A549 (cell line): Measurements from ENCODE around the gene RAB3D. TPM values are rescaled to one million over a fixed set of nuclear protein-coding genes. Genes with fewer than 3 reads are reported as not detected.

Experiments
- ATAC-seq, 2 experiments: fragments of 200-7000 bp in 1 of 2; fragments of >200 bp in 1 of 2; cut with Nextera tagmentation in 1 of 2; cut with Tn5 transposase in 1 of 2; 3 replicates each; pipeline versions ENCODE4 v1.8.0 to v1.9.1; 2018 to 2020; ENCODE audit warnings: mild to moderate bottlenecking in 1 of 2, moderate library complexity in 1 of 2
- CTCF ChIA-PET: fragments of 300-600 bp; sonication (Branson Sonifier 250); formaldehyde crosslinking; extraction: SDS; loops from one replicate; lab custom pipeline; 2021; ENCODE audit warnings: antibody characterized with exemption, inconsistent platforms; lab: Yijun Ruan, JAX
- POLR2A ChIA-PET: fragments of 350-600 bp; formaldehyde crosslinking; extraction: SDS; loops from one replicate; lab custom pipeline; 2021; ENCODE audit warnings: antibody characterized with exemption, inconsistent platforms; lab: Yijun Ruan, JAX
- DNase-seq, 2 experiments: peaks; one replicate each; pipeline versions ENCODE4 v3.0.0 to v3.0.0-alpha.2; 2011 to 2016; ENCODE audit warnings: low read depth in 1 of 2, low spot score in 1 of 2
- FAIRE-seq: peaks from 2 replicates; lab custom pipeline; 2011; peaks lifted over from hg19 to GRCh38; lab: Jason Lieb, UNC
- H3K27ac ChIP-seq, 2 experiments: fragments of >200 bp; sonication (Bioruptor Twin); formaldehyde crosslinking; 3 replicates each; pipeline ENCODE4 v1.5.1; 2016 to 2017
- H3K4me1 ChIP-seq: fragments of >200 bp; sonication (Bioruptor Twin); formaldehyde crosslinking; 3 replicates; pipeline ENCODE4 v1.6.1; 2016
- H3K4me2 ChIP-seq: fragments of >200 bp; sonication (Bioruptor Twin); formaldehyde crosslinking; 3 replicates; pipeline ENCODE4 v1.6.1; 2016
- H3K4me3 ChIP-seq: fragments of >200 bp; sonication (Bioruptor Twin); formaldehyde crosslinking; 3 replicates; pipeline ENCODE4 v1.5.1; 2016
- H3K9me3 ChIP-seq: fragments of >200 bp; sonication (Bioruptor Twin); formaldehyde crosslinking; 3 replicates; pipeline ENCODE4 v1.6.1; 2016
- CBX2 ChIP-seq: fragments of 200-600 bp; sonication (generic); IDR thresholded peaks from 2 replicates; pipeline ENCODE4 v1.6.1; 2016; ENCODE audit warnings: low read depth, mild to moderate bottlenecking, borderline replicate concordance
- CEBPB ChIP-seq, 2 experiments: fragments of >200 bp in 1 of 2; sonication (Bioruptor Twin) in 1 of 2; formaldehyde crosslinking in 1 of 2; IDR thresholded peaks; 2 replicates each; pipeline ENCODE4 v1.6.1; 2012 to 2016
- EP300 ChIP-seq, 2 experiments: fragments of >200 bp; sonication (Bioruptor Twin); formaldehyde crosslinking; IDR thresholded peaks; 2 replicates in 1 of 2; 3 replicates in 1 of 2; pipeline ENCODE4 v1.6.1; 2016 to 2017
- FOXS1 ChIP-seq: fragments of 250-450 bp; sonication (Bioruptor Pico); IDR thresholded peaks from 2 replicates; pipeline ENCODE4 v1.5.0; 2020; ENCODE audit warnings: mild to moderate bottlenecking, moderate library complexity
- GATA3 ChIP-seq: IDR thresholded peaks from 2 replicates; pipeline ENCODE4 v1.6.1; 2012; ENCODE audit warnings: borderline replicate concordance
- HDAC2 ChIP-seq: fragments of 200-600 bp; sonication (generic); IDR thresholded peaks from 2 replicates; pipeline ENCODE4 v1.6.1; 2016
- JUN ChIP-seq, 2 experiments: fragments of >200 bp; sonication (Bioruptor Twin); formaldehyde crosslinking; IDR thresholded peaks; 2 replicates in 1 of 2; 3 replicates in 1 of 2; pipeline ENCODE4 v1.6.1; 2016 to 2017
- KDM1A ChIP-seq: fragments of 200-600 bp; sonication (generic); IDR thresholded peaks from 2 replicates; pipeline ENCODE4 v1.6.1; 2016; ENCODE audit warnings: low read depth, mild to moderate bottlenecking
- KDM5A ChIP-seq: fragments of 200-600 bp; sonication (generic); IDR thresholded peaks from 2 replicates; pipeline ENCODE4 v1.6.1; 2016; ENCODE audit warnings: antibody characterized with exemption, mild to moderate bottlenecking
- MAFK ChIP-seq: fragments of 450-650 bp; IDR thresholded peaks from 2 replicates; pipeline ENCODE4 v1.6.1; 2014; ENCODE audit not compliant: partially characterized antibody
- MYC ChIP-seq: IDR thresholded peaks from 2 replicates; pipeline ENCODE4 v1.6.1; 2012; ENCODE audit warnings: mild to moderate bottlenecking, inconsistent platforms, low read length, improper control_type of control experiment, borderline replicate concordance
- NFE2L2 ChIP-seq: fragments of 150-350 bp; conservative IDR thresholded peaks from 2 replicates; pipeline ENCODE4 v1.6.1; 2014; ENCODE audit warnings: low read length
- NR3C1 ChIP-seq: fragments of >200 bp; sonication (Bioruptor Twin); formaldehyde crosslinking; IDR thresholded peaks from 3 replicates; pipeline ENCODE4 v1.6.1; 2017
- PHF8 ChIP-seq: fragments of 200-600 bp; sonication (generic); IDR thresholded peaks from 2 replicates; pipeline ENCODE4 v1.6.1; 2016; ENCODE audit warnings: low read depth, mild to moderate bottlenecking, antibody characterized with exemption, moderate library complexity, borderline replicate concordance
- POLR2A ChIP-seq: IDR thresholded peaks from 2 replicates; pipeline ENCODE4 v1.6.1; 2012; ENCODE audit warnings: mild to moderate bottlenecking, low read length
- RAD21 ChIP-seq, 2 experiments: fragments of >200 bp in 1 of 2; sonication (Bioruptor Twin) in 1 of 2; formaldehyde crosslinking in 1 of 2; IDR thresholded peaks in 1 of 2; conservative IDR thresholded peaks in 1 of 2; 2 replicates in 1 of 2; 3 replicates in 1 of 2; pipeline ENCODE4 v1.6.1; 2012 to 2018; ENCODE audit warnings: inconsistent platforms in 1 of 2
- RCOR1 ChIP-seq: fragments of 150-350 bp; IDR thresholded peaks from 2 replicates; pipeline ENCODE4 v1.6.1; 2014; ENCODE audit warnings: antibody characterized with exemption, low read length, low read depth
- RFX5 ChIP-seq: fragments of 450-650 bp; IDR thresholded peaks from 2 replicates; pipeline ENCODE4 v1.7.1; 2014; ENCODE audit warnings: antibody characterized with exemption, mild to moderate bottlenecking, moderate library complexity
- SMC3 ChIP-seq: fragments of >200 bp; sonication (Bioruptor Twin); formaldehyde crosslinking; IDR thresholded peaks from 3 replicates; pipeline ENCODE4 v1.6.1; 2018; ENCODE audit warnings: inconsistent platforms
- SREBF2 ChIP-seq: fragments of 450-650 bp; IDR thresholded peaks from 2 replicates; pipeline ENCODE4 v1.6.1; 2014; ENCODE audit warnings: mild to moderate bottlenecking, moderate library complexity
- ZC3H11A ChIP-seq: fragments of 450-650 bp; IDR thresholded peaks from 2 replicates; pipeline ENCODE4 v1.6.1; 2014; ENCODE audit warnings: antibody characterized with exemption, mild to moderate bottlenecking
- ZNF302 ChIP-seq: fragments of 250-450 bp; sonication (Bioruptor Pico); IDR thresholded peaks from 2 replicates; pipeline ENCODE4 v1.9.0; 2021; ENCODE audit warnings: inconsistent platforms, mild to moderate bottlenecking, moderate library complexity
- WGBS: methylation state at CpG from one replicate; pipeline ENCODE4 v1.1.6; 2017; ENCODE audit errors: missing lambda C conversion rate; 5-methylcytosine and 5-hydroxymethylcytosine counted together
- polyA minus RNA-seq: library from RNA; depleted of rRNA, polyadenylated mRNA; stranded (reverse); fragments of >200 nt; gene quantifications from 2 replicates; pipeline ENCODE4 v1.2.3, GENCODE V29; 2011; rRNA and poly(A)+ RNA removed
- polyA plus RNA-seq, 4 experiments: library from polyadenylated mRNA; depleted of rRNA in 3 of 4; stranded (reverse); fragments of >200 nt; fragmentation: RNase III in 1 of 4; extraction: RNeasy Plus Mini Kit Qiagen cat#74134 plus additional on column Dnase treatment in 1 of 4; gene quantifications; 2 replicates in 3 of 4; 3 replicates in 1 of 4; pipeline ENCODE4 v1.2.3, GENCODE V29; 2011 to 2017
- TF ChIP-seq, protein P1 (sequence below): fragments of >200 bp; sonication (Bioruptor Twin); formaldehyde crosslinking; IDR thresholded peaks from 3 replicates; pipeline ENCODE4 v1.6.1; 2016
- TF ChIP-seq, protein P2 (sequence below): fragments of >200 bp; sonication (Bioruptor Twin); formaldehyde crosslinking; IDR thresholded peaks from 2 replicates; pipeline ENCODE4 v1.6.1; 2016
- TF ChIP-seq, protein P3 (sequence below): IDR thresholded peaks from 2 replicates; pipeline ENCODE4 v1.6.1; 2012
- TF ChIP-seq, protein P4 (sequence below): fragments of 450-650 bp; IDR thresholded peaks from 2 replicates; pipeline ENCODE4 v1.6.1; 2014; ENCODE audit warnings: antibody characterized with exemption

The RAB3D gene, protein sequence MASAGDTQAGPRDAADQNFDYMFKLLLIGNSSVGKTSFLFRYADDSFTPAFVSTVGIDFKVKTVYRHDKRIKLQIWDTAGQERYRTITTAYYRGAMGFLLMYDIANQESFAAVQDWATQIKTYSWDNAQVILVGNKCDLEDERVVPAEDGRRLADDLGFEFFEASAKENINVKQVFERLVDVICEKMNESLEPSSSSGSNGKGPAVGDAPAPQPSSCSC
- polyA plus RNA-seq (2011; rRNA removed) (22.3 and 26.8 TPM in 2 replicates), polyA plus RNA-seq (2017; fragmentation: RNase III; extraction: RNeasy Plus Mini Kit Qiagen cat#74134 plus additional on column Dnase treatment) (4.1 to 5.6 TPM (median 4.8 TPM) in 3 replicates), polyA minus RNA-seq (95.2 and 136 TPM in 2 replicates)
- polyA plus RNA-seq (2012; cell fraction: cytosol; rRNA removed) = 13.2 and 14.0 TPM in 2 replicates
- polyA plus RNA-seq (2012; cell fraction: nucleus; rRNA removed) = 6.9 and 9.4 TPM in 2 replicates

DNA sequence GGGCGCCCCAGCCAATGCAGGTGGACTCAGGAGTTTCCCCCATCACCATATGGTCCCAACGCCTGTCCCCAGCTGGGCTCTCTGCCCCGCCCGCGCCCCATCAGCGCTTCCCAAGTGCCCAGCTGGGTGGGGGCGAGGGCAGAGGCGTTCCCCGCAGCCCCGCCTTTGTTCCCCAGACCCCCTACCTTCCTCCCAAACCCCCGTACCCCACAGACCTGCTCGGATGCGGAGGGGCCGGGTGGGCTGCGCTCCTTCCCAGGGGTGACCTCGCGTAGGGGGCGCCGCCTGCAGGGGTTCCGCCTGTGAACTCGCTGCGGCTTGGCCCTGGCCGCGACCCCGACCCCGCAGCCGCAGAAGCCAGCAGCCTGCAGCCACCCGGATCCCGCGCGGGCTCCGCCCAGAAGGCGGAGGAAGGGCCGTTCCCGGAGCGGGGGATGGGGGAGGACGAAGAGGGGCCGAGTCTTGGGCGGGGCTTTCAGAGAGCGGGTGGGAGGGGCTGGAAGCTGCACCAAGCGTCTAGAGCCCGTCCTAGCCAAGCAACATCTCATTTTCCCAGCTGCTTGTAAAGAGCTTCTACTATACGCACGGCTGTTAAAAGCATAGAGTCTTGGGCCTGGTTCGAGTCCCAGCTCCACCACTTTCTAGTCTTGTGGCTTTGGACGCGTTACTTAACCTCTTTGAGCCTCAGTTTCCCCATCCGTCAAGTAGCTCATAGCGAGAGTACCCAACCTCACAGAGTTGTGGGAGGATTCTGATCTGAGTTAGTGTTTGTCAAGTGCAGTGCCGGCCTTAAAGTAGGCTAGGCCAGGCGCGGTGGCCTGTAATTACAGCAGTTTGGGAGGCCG lies at the start of gene RAB3D:
Gene RAB3D, minus strand, starts transcription at position 404 of the 845 bp plus-strand sequence. CDS start 2,258 bp downstream, outside the sequence.
- Histone ChIP-seq H3K4me2 (peak within 1 kb of the TSS; percentile 85), H3K27ac (peak within 1 kb of the TSS; percentile 91 to 95), H3K4me1 (peaks cover 25% of the 10 kb centered on the region), H3K4me3 (peak within 1 kb of the TSS; percentile 89), H3K9me3 (no peaks in the 10 kb centered on the region)
- ATAC-seq = peak; percentile 87 to 95
- CTCF ChIA-PET = interaction anchor here (0.7 to 5.0 kb wide), 5 partner anchors 10 to 48 kb away, joined by 3 to 31 read pairs (median 4); no protein-coding TSS in a partner anchor
- POLR2A ChIA-PET = interaction anchor here (1.0 to 2.4 kb wide), 6 partner anchors 16 to 143 kb away, joined by 3 to 13 read pairs (median 6); partner anchors contain the start of gene SWSAP1
- TF ChIP-seq RAD21 (conservative IDR thresholded peaks at IDR 0.05 in 1 of 2, IDR thresholded peaks at IDR 0.05 in 1 of 2) (no peak), PHF8 (0 out of 2 replicates have a peak, but pooled peaks have one; percentile 12), POLR2A (peak; percentile 43; the same call in 1 of the 2 replicates), NFE2L2 (no peak)
- TF ChIP-seq, protein P1, sequence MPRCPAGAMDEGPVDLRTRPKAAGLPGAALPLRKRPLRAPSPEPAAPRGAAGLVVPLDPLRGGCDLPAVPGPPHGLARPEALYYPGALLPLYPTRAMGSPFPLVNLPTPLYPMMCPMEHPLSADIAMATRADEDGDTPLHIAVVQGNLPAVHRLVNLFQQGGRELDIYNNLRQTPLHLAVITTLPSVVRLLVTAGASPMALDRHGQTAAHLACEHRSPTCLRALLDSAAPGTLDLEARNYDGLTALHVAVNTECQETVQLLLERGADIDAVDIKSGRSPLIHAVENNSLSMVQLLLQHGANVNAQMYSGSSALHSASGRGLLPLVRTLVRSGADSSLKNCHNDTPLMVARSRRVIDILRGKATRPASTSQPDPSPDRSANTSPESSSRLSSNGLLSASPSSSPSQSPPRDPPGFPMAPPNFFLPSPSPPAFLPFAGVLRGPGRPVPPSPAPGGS = no peak
- WGBS = 20% methylated on average over 12 of the region's 53 CpGs
- DNase-seq = peak; percentile 85
- no peak for FAIRE-seq

DNA sequence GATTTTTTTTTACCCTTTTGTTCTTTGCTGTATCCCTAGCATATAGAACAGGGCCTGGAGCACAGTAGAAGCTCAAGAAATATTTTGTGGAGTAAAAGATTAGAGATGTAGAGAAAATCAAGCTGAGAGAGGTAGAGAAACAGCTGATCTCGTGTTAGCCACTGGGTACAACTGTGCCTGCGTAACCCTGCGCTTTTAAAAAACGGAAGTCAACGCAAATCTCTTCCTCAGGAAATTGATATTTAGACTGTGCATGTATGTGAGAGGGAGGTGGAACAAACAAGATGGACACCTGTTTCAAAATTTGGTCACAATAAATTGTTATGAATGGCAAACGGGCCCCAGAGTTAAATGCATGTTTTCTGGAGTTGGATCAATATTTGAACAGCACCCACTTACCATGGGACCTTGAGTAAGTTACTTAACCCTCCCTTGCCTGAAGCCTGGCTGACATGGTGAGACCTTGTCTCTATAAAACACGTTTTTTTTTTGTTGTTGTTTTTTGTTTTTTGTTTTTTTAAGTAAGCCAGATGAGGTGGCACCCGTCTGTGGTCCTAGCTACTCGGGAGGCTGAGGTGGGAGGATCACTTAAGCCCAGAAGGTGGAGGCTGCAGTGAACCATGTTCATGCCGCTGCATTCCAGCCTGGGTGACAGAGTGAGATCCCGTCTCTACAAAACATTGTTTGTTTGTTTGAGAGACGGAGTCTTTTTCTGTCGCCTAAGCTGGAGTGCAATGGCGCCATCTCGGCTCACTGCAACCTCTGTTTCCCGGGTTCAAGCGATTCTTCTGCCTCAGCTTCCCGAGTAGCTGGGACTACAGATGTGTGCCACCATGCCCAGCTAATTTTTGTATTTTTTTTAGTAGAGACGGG lies 47.9 kb upstream of the RAB3D start:
- Histone ChIP-seq H3K4me3 (no peak overlapping the region), H3K4me2 (no peak overlapping the region), H3K9me3 (peaks cover 3% of the 10 kb centered on the region; the same call in 1 of the 3 replicates), H3K4me1 (0 out of 3 replicates have a peak, but pooled peaks cover 2% of the 10 kb centered on the region), H3K27ac (no peak overlapping the region)
- DNase-seq (no peak), FAIRE-seq (no peak), ATAC-seq (no peak)
- POLR2A ChIA-PET = no interaction called here
- CTCF ChIA-PET = interaction anchor here (1.3 kb wide), 1 partner anchor 53 kb away, joined by 3 read pairs; no protein-coding TSS in a partner anchor
- 69% methylated on average over 19 of the region's 19 CpGs for WGBS
- TF ChIP-seq, protein P2, sequence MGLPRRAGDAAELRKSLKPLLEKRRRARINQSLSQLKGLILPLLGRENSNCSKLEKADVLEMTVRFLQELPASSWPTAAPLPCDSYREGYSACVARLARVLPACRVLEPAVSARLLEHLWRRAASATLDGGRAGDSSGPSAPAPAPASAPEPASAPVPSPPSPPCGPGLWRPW = no peak
- TF ChIP-seq MAFK (no peak), SMC3 (no peak), EP300 (IDR thresholded peaks at IDR 0.05) (no peak), KDM1A (no peak)
- TF ChIP-seq, all 56 proteins: peak for 0

DNA sequence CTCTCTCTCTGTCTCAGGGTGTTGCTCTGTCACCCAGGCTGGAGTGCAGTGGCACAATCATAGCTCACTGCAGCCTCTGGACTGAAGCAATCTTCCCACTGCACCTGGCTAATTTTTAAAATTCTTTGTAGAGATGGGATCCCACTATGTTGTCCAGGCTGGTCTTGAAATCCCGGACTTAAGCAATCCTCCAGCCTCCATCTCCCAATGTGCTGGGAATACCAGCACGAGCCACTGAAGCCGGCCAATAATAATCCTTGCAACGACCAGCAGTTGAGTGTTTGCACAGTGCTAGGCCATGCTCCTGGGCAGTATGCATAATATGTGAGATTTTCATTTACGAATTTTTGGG lies 45.3 kb upstream of the RAB3D start:
- TF ChIP-seq KDM5A (no peak), NR3C1 (no peak), FOXS1 (CRISPR knock-in tag) (no peak), SMC3 (no peak), MYC (no peak), CEBPB (IDR thresholded peaks at IDR 0.05) (no peak), HDAC2 (no peak), ZC3H11A (no peak), SREBF2 (no peak), RFX5 (no peak), JUN (IDR thresholded peaks at IDR 0.05) (no peak), RCOR1 (no peak), CBX2 (no peak), ZNF302 (CRISPR knock-in tag) (no peak), GATA3 (no peak)
- TF ChIP-seq, protein P3, sequence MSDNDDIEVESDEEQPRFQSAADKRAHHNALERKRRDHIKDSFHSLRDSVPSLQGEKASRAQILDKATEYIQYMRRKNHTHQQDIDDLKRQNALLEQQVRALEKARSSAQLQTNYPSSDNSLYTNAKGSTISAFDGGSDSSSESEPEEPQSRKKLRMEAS = no peak
- TF ChIP-seq, protein P4, sequence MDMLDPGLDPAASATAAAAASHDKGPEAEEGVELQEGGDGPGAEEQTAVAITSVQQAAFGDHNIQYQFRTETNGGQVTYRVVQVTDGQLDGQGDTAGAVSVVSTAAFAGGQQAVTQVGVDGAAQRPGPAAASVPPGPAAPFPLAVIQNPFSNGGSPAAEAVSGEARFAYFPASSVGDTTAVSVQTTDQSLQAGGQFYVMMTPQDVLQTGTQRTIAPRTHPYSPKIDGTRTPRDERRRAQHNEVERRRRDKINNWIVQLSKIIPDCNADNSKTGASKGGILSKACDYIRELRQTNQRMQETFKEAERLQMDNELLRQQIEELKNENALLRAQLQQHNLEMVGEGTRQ = no peak
- TF ChIP-seq, all 56 proteins: peak for 0
- no peaks in the 10 kb centered on the region for H3K9me3 ChIP-seq
- 84% methylated on average over 5 of the region's 5 CpGs for WGBS
- H3K4me1 ChIP-seq = peaks cover 9% of the 10 kb centered on the region
- no peak for DNase-seq
- ChIA-PET POLR2A (interaction anchor here (2.4 kb wide), 1 partner anchor 10 kb away, joined by 10 read pairs; no protein-coding TSS in a partner anchor), CTCF (interaction anchor here (0.5 to 5.8 kb wide), 7 partner anchors 14 to 131 kb away, joined by 3 to 50 read pairs (median 3); partner anchors contain the start of gene RGL3)
- ATAC-seq = no peak
- no peak for FAIRE-seq
- no peak overlapping the region for H3K27ac ChIP-seq
- H3K4me3 ChIP-seq = no peak overlapping the region
- H3K4me2 ChIP-seq = no peak overlapping the region; the same call in 2 of the 3 replicates
